Activated CD8-positive, alpha-beta memory T cell treated with anti-CD3 and anti-CD28 coated beads, Interleukin-2, amount 50 U/mL, for 1 hour (primary cell): Measurements from ENCODE around the gene ADRM1.

Source experiments
- DNase-seq: peaks from one replicate; pipeline ENCODE4 v3.0.0-alpha.2; 2020; ENCODE audit errors: extremely low read depth

The ADRM1 gene

GRCh38 chr20:62302341-62303061, at the start of gene ADRM1:
Gene ADRM1 (plus strand): TSS chr20:62302997. CDS start chr20:62303569, 572 bp downstream.
- DNase-seq, result peak; percentile 69

- DNase-seq, result no peak
Measured at GRCh38 chr20:62253398-62253797, 49.4 kb upstream of the ADRM1 start.

GRCh38 chr20:62254021-62254724, 48.6 kb upstream of the ADRM1 start:
- no peak for DNase-seq

- DNase-seq, result no peak
Measured at GRCh38 chr20:62255976-62256375, 46.8 kb upstream of the ADRM1 start.

- no peak for DNase-seq
Measured at GRCh38 chr20:62258499-62259293, 44.1 kb upstream of the ADRM1 start.

- DNase-seq, result no peak
Measured at GRCh38 chr20:62259294-62259565, 43.6 kb upstream of the ADRM1 start.

- no peak for DNase-seq
Measured at GRCh38 chr20:62262064-62262463, 40.7 kb upstream of the ADRM1 start.

GRCh38 chr20:62263396-62263795, 39.4 kb upstream of the ADRM1 start:
- no peak for DNase-seq

- DNase-seq, result no peak
Measured at GRCh38 chr20:62265365-62265764, 37.4 kb upstream of the ADRM1 start.

- DNase-seq, result no peak
Measured at GRCh38 chr20:62266340-62266739, 36.5 kb upstream of the ADRM1 start.

- no peak for DNase-seq
Measured at GRCh38 chr20:62266851-62267250, 35.9 kb upstream of the ADRM1 start.

GRCh38 chr20:62267543-62267942, 35.3 kb upstream of the ADRM1 start:
- no peak for DNase-seq

- no peak for DNase-seq
Measured at GRCh38 chr20:62268228-62268900, 34.4 kb upstream of the ADRM1 start.

GRCh38 chr20:62269378-62269777, 33.4 kb upstream of the ADRM1 start:
- no peak for DNase-seq

- DNase-seq, result no peak
Measured at GRCh38 chr20:62269871-62270270, 32.9 kb upstream of the ADRM1 start.

GRCh38 chr20:62272200-62272599, 30.6 kb upstream of the ADRM1 start:
- no peak for DNase-seq

GRCh38 chr20:62273416-62273815, 29.4 kb upstream of the ADRM1 start:
- no peak for DNase-seq

- DNase-seq, result no peak
Measured at GRCh38 chr20:62274332-62274950, 28.4 kb upstream of the ADRM1 start.

- no peak for DNase-seq
Measured at GRCh38 chr20:62275219-62275618, 27.6 kb upstream of the ADRM1 start.

GRCh38 chr20:62276439-62276838, 26.4 kb upstream of the ADRM1 start:
- no peak for DNase-seq

GRCh38 chr20:62277253-62277652, 25.5 kb upstream of the ADRM1 start:
- DNase-seq, result no peak

GRCh38 chr20:62280303-62280702, 22.5 kb upstream of the ADRM1 start:
- no peak for DNase-seq
